ENCODE results near the gene ABCF3.
A peak's percentile ranks its signal among the peaks of the same experiment; 100 is the strongest.

ABCF3 gene

GRCh38 chr3:184168363-184169120 lies 17.5 kb upstream of the ABCF3 start:
- no peak for DNase-seq

DNA sequence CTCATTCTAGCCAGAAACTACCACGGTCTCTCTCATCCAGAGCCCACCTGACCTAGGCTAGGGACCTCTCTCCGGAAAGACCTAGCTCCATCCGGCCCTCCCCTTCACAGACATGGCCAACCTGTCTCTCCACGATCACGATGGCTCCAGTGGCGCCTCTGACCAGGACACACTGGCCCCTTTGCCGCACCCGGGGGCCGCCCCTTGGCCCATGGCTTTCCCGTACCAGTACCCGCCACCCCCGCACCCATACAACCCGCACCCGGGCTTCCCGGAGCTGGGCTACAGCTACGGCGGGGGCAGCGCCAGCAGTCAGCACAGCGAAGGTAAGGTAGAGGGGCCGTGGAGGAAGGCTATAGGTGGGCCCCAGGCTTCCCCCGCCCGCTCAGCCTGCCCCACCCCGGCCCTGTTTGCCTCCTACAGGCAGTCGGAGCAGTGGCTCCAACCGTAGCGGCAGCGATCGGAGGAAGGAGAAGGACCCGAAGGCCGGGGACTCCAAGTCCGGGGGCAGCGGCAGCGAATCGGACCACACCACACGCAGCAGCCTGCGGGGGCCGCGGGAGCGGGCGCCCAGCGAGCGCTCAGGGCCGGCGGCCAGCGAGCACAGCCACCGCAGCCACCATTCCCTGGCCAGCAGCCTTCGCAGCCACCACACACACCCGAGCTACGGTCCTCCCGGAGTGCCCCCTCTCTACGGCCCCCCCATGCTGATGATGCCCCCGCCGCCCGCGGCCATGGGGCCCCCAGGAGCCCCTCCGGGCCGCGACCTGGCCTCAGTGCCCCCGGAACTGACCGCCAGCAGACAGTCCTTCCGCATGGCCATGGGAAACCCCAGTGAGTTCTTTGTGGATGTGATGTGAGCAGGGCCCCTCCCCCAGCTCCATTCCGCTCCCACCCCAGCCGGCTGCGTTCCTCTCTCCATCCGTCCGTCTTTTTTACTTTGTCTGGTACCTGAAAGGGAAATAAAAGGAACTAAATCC lies 15.8 kb upstream of the ABCF3 start:
- DNase-seq = no peak

DNA sequence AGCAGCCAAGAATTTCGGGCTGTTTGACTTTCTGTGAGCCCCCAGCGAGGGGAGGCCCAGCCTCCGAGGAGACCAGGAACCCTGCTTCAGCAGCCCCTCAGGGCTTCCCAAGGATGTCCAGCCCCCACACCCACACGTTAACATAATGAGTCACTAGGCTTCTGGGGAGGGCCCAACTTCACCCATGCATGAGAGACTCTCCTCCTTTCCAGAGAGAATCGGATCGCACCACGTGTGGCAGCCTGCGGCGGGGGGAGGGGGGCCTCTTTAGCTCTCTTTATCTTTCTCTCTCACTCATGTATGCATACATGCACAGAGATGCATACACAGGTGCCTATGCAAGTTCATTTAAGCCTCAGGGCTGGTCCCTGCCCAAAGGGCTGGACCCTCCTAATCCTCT lies 14.4 kb upstream of the ABCF3 start:
- no peak for DNase-seq

- no peak for DNase-seq
Observed at GRCh38 chr3:184172681-184173373, 13.2 kb upstream of the ABCF3 start.

GRCh38 chr3:184173374-184173722 lies 12.7 kb upstream of the ABCF3 start:
- no peak for DNase-seq

DNA sequence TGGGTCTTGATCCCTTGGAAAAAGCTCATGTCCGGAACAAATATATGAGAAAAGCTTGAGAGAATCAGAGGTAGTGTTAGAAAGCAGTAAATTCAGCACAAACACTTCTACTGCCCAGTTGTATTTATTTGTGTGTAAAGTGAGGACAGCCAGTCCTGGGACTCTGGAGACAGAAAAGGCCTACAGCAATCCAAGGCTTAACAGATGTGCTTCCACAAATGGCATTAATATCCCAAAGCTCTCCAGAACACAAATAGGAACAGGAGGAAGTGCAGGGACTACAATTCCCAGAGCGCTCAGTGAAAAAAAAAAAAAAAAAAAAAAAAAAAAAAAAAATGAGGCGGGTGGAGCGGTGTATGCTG lies 11.7 kb upstream of the ABCF3 start:
- DNase-seq = no peak

- peak; percentile 97 for DNase-seq
Observed at GRCh38 chr3:184174646-184175492, 11.1 kb upstream of the ABCF3 start, which contains the start of gene AP2M1. Gene AP2M1 (plus strand): TSS chr3:184174855. CDS start chr3:184176994, 2,139 bp downstream.

DNA sequence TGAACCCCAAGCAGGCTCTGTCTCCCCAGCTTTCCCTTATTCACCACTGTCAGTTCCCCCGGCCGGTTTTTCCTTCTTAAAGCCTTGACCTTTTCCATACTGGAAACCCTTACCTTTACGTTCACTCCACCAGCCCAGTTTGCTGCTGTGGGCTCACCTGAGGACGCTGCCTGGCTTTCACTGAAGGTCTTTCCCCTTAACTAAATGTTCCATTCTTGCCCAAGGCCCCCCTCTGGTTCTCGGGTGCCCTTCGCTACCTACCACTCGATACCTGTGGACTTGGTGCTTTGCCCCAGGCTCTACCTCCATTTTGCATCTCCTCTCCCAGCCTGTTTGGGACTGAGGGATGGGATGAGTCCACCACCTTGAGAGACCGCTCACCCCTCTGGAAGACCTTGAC lies 10.5 kb upstream of the ABCF3 start:
- no peak for DNase-seq

GRCh38 chr3:184175981-184176376 lies 10.0 kb upstream of the ABCF3 start:
- DNase-seq = no peak

DNA sequence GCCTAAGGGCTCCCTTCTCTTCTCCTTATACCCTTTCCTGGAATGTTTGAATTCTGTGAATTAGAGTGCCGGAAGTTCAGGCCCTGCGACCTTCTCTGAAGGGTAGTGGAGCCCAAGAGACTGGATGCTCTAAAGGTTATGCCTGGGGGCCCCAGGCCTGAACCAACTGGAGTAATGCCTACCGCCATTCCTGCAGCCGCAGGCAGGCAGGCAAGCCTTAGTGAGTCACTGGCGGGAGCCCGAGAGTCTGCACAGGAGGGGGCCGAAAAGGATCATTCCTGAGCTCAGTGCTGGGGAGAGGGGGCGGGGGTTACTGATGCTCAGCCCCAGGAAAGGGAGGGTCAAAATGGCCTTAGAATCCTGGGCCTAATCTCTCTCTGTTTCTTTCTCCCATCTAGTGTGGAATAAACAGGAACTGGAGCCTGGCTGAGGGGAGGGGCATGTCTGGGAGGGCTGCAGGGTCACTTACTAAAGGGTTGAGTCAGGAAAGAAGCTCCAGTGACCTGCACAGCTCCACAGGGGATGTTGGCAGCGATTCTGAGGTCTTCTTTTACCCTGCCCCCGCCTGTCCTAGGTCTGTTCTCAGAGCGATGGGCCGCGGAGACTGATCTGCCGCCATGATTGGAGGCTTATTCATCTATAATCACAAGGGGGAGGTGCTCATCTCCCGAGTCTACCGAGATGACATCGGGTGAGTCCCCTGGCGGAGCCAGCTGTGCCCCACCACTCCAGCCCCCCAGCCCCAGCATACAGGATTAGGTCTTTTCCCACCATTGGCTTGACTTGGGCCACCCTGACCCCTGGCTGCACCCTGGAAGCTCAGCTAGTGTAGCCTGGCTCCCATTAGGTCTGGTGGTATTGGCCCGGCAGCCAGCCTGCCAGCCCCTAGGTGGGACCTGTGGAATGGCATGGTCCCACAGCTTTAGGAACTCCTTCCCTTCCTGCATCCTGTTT lies 9.3 kb upstream of the ABCF3 start:
- DNase-seq = no peak

- no peak for DNase-seq
Observed at GRCh38 chr3:184177331-184177731, 8.7 kb upstream of the ABCF3 start.

DNA sequence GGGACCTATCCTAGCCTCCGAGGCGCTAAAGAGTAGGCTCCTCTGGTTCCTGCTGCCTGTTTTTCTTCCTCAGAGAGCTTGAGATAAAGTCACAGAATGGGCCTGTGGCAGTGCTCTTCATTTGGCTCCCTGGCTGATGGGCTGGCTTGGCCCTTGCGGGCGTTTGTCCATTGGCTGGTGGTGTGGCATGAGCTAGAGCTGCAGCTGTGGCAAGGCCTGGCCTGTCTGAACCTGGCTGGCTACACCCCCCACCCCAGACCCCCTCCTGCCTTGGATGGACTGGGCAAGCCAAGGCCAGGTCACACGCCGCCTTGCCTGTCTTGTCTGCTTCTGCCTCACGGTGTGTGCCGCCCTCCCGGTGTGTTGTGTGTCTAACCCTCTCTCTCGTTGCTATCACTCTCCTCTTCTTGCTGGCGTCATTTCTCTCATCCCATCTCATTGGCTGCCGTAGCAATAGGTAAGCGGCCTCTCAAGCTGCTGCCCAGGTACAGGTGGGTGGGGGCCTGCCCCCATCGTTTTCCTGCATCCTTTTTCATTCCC lies 8.2 kb upstream of the ABCF3 start:
- no peak for DNase-seq

DNA sequence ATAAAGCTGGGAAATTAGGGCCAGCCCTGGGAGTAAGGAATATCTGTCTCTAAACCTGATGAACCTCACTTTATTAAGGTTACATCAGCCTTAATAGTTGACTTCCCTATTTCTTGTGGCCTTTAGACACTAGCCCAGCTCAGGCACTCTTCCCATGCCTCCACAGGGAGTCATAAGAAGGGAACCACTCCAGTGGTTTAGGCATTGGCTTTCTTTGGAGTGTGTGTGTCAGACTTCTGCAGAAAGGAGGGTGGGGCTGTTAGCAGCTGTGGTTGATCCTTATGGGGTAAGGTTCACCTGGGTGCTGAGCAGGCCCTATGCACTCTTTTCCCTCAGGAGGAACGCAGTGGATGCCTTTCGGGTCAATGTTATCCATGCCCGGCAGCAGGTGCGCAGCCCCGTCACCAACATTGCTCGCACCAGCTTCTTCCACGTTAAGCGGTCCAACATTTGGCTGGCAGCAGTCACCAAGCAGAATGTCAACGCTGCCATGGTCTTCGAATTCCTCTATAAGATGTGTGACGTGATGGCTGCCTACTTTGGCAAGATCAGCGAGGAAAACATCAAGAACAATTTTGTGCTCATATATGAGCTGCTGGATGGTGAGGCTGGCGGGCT lies 7.4 kb upstream of the ABCF3 start:
- no peak for DNase-seq

- no peak for DNase-seq
Observed at GRCh38 chr3:184180165-184180564, 5.8 kb upstream of the ABCF3 start.

GRCh38 chr3:184181596-184181995 lies 4.4 kb upstream of the ABCF3 start:
- no peak for DNase-seq

DNA sequence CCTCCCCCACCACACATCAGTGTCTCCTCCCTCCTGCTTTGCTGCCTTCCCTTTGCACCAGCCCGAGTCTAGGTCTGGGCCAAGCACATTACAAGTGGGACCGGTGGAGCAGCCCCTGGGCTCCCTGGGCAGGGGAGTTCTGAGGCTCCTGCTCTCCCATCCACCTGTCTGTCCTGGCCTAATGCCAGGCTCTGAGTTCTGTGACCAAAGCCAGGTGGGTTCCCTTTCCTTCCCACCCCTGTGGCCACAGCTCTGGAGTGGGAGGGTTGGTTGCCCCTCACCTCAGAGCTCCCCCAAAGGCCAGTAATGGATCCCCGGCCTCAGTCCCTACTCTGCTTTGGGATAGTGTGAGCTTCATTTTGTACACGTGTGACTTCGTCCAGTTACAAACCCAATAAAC lies 2.3 kb upstream of the ABCF3 start:
- DNase-seq = no peak

DNA sequence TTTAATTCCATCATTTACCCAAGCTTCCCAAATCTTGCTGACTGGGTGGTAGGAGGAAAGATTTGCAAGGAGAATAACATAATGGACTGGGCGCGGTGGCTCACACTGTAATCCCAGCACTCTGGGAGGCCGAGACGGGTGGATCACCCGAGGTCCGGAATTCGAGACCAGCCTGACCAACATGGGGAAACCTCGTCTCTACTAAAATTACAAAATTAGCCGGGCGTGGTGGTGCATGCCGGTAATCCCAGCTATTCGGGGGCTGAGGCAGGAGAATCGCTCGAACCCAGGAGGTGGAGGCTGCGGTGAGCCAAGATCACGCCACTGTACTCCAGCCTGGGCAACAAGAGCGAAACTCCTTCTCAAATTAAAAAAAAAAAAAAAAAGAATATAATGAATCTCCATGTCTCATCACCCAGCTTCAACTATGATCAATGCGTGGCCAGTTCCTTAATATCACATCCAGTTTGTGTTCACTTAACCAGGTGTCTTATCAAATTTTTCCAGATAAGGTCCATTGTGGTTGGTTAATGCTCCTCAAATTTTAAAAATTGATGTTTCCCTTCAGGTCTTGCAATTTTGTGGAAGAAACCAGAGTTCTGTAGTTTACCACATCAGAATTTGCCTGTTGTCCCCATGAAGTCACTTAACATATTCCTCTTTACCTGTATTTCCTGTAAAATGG lies 1.3 kb upstream of the ABCF3 start:
- DNase-seq = no peak

GRCh38 chr3:184185461-184186183 lies 377 bp upstream of the ABCF3 start:
- peak; percentile 100 for DNase-seq

DNA sequence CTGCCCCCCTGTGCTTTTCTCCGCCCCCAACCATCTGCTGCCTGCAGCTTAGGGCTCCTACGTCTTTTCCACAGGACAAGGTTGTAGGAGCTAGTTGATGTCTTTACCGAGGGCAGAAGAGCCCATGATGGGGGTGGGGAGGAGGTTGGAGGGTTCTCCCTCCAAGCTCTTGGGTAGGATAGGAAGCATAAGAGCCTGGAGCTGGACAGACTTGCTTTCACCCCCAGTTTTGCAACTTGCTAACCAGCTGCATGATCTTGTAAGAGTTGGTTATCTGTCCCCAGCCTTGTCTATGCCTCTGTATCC lies 856 bp downstream of the ABCF3 start:
- no peak for DNase-seq
